Cardiac muscle cell (in vitro differentiated cells and primary cell): Measurements from ENCODE around the gene MAEA. TPM values are rescaled to one million over a fixed set of nuclear protein-coding genes. Genes with fewer than 3 reads are reported as not detected.

Experiments
- DNase-seq, 2 donors: peaks; one replicate each; pipeline versions ENCODE4 v3.0.0 to v3.0.0-alpha.2; 2010 to 2017; ENCODE audit warnings: low read depth in 1 of 2, low spot score in 1 of 2
- H3K27ac ChIP-seq: fragments of 200-600 bp; sonication (generic); 2 replicates; pipeline ENCODE4 v1.5.1; 2016
- H3K27me3 ChIP-seq: fragments of 200-600 bp; sonication (generic); 2 replicates; pipeline ENCODE4 v1.6.0; 2016; ENCODE audit warnings: control low read depth
- H3K36me3 ChIP-seq: fragments of 200-600 bp; sonication (generic); 2 replicates; pipeline ENCODE4 v1.5.1; 2016; ENCODE audit warnings: control low read depth
- H3K4me1 ChIP-seq: fragments of 200-600 bp; sonication (generic); 2 replicates; pipeline ENCODE4 v1.8.1; 2017; ENCODE audit warnings: low read depth, mild to moderate bottlenecking, mixed run types
- H3K4me3 ChIP-seq: fragments of 200-600 bp; sonication (generic); 2 replicates; pipeline ENCODE4 v1.5.1; 2016; ENCODE audit warnings: mild to moderate bottlenecking
- H3K9me3 ChIP-seq: fragments of 200-600 bp; sonication (generic); 2 replicates; pipeline ENCODE4 v1.5.1; 2017; ENCODE audit warnings: low read depth, mild to moderate bottlenecking, control low read depth
- polyA plus RNA-seq: library from polyadenylated mRNA; unstranded; fragments of >200 nt; fragmentation: Nextera tagmentation; extraction: Ambion mirVana; gene quantifications from 2 replicates; pipeline ENCODE4 v1.2.1, GENCODE V29; 2016
- total RNA-seq: library from RNA; depleted of rRNA; stranded (reverse); fragments of >200 nt; gene quantifications from 2 replicates; pipeline ENCODE4 v1.2.3, GENCODE V29; 2016
- TF ChIP-seq, protein P1 (sequence below): IDR thresholded peaks from 2 replicates; pipeline ENCODE4 v1.5.1; 2012; ENCODE audit warnings: low read depth, mild to moderate bottlenecking, low read length

Gene MAEA
- total and polyA plus RNA-seq, 2 experiments from 2014 or later: 76.8 to 85.0 TPM

DNA sequence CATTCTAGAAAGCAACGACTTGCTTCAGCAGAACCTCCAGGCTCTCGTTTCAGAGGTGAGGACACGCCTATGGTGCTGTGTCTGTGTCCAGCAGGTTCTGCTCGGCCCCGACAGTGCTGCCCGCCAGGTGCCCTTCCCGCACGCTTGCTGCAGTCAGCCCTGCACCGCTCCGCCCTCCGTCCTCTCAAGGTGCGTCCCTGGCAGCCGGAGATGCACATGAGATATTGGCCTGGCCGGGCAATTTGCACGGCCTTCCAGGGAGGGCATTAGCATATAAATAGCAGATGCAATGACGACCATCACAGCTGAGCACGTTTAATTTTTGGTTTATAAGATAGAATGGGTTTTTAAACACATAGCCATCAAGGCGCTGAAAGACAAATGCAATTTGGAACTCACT is 71.7 kb downstream of the MAEA start:
- no peak for DNase-seq
- Histone ChIP-seq H3K4me1 (no peaks in the 10 kb centered on the region), H3K27me3 (no peaks in the 10 kb centered on the region), H3K36me3 (no peaks in the 10 kb centered on the region), H3K9me3 (no peaks in the 10 kb centered on the region), H3K27ac (no peak overlapping the region), H3K4me3 (no peak overlapping the region)
- TF ChIP-seq, protein P1, sequence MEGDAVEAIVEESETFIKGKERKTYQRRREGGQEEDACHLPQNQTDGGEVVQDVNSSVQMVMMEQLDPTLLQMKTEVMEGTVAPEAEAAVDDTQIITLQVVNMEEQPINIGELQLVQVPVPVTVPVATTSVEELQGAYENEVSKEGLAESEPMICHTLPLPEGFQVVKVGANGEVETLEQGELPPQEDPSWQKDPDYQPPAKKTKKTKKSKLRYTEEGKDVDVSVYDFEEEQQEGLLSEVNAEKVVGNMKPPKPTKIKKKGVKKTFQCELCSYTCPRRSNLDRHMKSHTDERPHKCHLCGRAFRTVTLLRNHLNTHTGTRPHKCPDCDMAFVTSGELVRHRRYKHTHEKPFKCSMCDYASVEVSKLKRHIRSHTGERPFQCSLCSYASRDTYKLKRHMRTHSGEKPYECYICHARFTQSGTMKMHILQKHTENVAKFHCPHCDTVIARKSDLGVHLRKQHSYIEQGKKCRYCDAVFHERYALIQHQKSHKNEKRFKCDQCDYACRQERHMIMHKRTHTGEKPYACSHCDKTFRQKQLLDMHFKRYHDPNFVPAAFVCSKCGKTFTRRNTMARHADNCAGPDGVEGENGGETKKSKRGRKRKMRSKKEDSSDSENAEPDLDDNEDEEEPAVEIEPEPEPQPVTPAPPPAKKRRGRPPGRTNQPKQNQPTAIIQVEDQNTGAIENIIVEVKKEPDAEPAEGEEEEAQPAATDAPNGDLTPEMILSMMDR: no peak

DNA sequence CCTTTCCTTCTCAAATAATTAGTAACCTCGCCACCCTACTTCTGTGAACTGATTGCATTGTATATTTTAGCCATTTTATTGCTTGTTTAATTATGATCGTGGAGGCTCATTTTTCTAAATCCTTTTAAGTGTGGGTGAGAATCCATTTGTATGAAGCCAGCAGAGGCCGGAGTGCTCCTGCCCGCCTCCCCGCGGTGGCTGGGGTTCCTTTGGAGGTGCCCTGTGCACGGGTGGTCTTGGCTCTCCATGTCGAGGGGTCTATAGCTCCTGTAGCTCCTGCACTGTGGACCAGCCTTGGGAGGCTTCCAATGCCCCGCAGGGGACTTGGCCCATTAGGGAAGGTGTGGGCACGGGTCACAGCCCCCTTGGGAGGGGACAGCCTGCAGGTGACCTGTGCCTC is 72.4 kb downstream of the MAEA start:
- Histone ChIP-seq H3K4me3 (no peak overlapping the region), H3K4me1 (no peaks in the 10 kb centered on the region), H3K9me3 (no peaks in the 10 kb centered on the region), H3K27ac (no peak overlapping the region), H3K36me3 (no peaks in the 10 kb centered on the region), H3K27me3 (no peaks in the 10 kb centered on the region)
- TF ChIP-seq, protein P1: no peak
- DNase-seq: no peak

DNA sequence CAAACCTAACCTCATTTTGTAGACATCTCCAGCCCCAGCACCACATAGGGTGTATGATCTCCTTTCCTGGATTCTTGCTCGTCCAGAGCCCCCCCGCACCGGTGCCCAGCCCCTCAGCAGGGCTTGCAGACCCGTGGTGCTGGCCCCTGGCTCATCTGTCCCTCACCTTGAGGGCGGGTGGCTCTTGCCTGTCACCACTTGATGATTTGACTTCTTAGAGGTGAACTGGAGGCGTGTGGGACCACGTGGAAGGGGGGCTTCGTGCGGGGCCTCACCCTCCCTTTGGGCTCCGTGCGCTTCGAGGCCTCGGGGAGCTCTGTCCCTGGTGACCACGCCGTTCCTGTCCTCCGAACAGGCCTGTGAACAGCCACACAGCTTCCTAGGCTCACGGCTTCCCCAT is 72.8 kb downstream of the MAEA start:
- Histone ChIP-seq H3K36me3 (no peaks in the 10 kb centered on the region), H3K27me3 (no peaks in the 10 kb centered on the region), H3K9me3 (no peaks in the 10 kb centered on the region), H3K4me1 (no peaks in the 10 kb centered on the region), H3K27ac (no peak overlapping the region), H3K4me3 (no peak overlapping the region)
- TF ChIP-seq, protein P1: no peak
- no peak for DNase-seq

DNA sequence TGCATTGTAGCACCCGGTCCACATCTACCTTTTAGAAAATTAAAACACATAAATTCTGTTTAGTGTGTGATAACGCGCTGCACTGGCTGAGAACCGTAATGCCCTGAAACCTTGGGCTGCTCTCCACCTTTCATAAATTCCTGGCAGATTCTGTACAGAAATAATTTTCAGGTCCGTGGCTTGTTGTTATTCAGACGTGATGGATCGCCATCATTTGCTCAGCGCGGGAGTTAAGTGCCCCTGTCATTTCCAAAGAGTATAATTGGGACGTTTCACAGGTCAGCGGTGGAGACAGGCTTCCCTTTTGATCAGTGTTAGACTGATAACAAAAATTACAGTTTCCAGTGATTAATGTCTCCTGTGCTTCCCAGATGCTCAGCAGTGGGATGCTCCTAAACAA is 73.8 kb downstream of the MAEA start:
- Histone ChIP-seq H3K4me1 (no peaks in the 10 kb centered on the region), H3K27me3 (no peaks in the 10 kb centered on the region), H3K4me3 (no peak overlapping the region), H3K27ac (no peak overlapping the region), H3K9me3 (no peaks in the 10 kb centered on the region), H3K36me3 (no peaks in the 10 kb centered on the region)
- TF ChIP-seq, protein P1: no peak
- DNase-seq: no peak

DNA sequence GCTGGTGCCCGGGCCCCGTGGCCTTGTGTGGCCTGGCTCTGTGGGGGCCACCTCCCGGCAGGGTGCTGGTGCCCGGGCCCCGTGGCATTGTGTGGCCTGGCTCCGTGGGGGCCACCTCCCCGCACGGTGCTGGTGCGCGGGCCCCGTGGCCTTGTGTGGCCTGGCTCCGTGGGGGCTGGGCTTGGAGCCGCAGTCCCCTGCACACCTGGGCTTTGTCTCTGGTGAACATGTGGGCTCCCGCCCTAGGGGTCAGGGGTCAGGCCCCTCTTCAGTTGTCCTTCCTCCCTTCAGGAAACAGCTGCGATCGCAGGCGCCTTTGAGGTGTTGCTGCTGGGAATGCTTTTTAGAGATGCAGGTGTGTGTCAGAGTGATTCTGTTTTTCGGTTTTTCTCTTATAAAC is 74.5 kb downstream of the MAEA start:
- Histone ChIP-seq H3K27me3 (no peaks in the 10 kb centered on the region), H3K4me3 (no peak overlapping the region)

More for the DNA sequence above, 74.5 kb downstream of the MAEA start:
- H3K4me1 ChIP-seq: no peaks in the 10 kb centered on the region
- H3K27ac ChIP-seq: no peak overlapping the region
- DNase-seq: no peak
- TF ChIP-seq, protein P1: no peak
- no peaks in the 10 kb centered on the region for H3K36me3 ChIP-seq
- H3K9me3 ChIP-seq: no peaks in the 10 kb centered on the region
